Fibroblast of mammary gland (primary cell): ENCODE measurements around the gene SCN10A.

ENCODE experiments used
- DNase-seq: peaks from one replicate; pipeline ENCODE4 v3.0.0-alpha.2; 2010; ENCODE audit warnings: low read depth
- H3K4me3 ChIP-seq: 2 replicates; pipeline ENCODE4 v1.5.1; 2011; ENCODE audit warnings: low read depth, mild to moderate bottlenecking, low read length, moderate library complexity; ENCODE audit not compliant: control insufficient read depth
- TF ChIP-seq, protein P1 (sequence below): conservative IDR thresholded peaks from 2 replicates; pipeline ENCODE4 v1.5.1; 2011; ENCODE audit warnings: low read depth, low read length, inconsistent platforms; ENCODE audit not compliant: control insufficient read depth, insufficient read depth

SCN10A gene

DNA sequence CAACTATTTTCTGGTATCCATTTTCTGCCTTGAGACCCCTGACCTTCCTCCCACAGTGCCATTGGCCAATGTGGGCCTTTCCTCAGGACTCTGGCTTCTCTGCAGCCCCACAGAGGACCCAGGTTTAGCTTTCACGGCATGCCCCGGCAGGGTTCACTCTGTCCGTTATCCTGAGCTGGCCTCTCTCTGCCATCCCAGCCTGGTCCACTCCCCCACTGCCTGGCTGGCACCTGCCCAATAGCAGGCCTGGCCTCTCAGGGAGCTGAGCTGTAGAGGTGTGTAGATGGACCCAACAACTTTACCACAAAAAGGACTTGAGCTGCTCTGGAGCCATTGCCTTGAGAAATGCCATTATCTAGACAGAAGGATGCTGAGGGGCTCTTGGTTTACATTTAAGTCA lies 57.5 kb downstream of the SCN10A start:
- TF ChIP-seq, protein P1, sequence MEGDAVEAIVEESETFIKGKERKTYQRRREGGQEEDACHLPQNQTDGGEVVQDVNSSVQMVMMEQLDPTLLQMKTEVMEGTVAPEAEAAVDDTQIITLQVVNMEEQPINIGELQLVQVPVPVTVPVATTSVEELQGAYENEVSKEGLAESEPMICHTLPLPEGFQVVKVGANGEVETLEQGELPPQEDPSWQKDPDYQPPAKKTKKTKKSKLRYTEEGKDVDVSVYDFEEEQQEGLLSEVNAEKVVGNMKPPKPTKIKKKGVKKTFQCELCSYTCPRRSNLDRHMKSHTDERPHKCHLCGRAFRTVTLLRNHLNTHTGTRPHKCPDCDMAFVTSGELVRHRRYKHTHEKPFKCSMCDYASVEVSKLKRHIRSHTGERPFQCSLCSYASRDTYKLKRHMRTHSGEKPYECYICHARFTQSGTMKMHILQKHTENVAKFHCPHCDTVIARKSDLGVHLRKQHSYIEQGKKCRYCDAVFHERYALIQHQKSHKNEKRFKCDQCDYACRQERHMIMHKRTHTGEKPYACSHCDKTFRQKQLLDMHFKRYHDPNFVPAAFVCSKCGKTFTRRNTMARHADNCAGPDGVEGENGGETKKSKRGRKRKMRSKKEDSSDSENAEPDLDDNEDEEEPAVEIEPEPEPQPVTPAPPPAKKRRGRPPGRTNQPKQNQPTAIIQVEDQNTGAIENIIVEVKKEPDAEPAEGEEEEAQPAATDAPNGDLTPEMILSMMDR = no peak
- no peak for DNase-seq
- H3K4me3 ChIP-seq = no peak overlapping the region

DNA sequence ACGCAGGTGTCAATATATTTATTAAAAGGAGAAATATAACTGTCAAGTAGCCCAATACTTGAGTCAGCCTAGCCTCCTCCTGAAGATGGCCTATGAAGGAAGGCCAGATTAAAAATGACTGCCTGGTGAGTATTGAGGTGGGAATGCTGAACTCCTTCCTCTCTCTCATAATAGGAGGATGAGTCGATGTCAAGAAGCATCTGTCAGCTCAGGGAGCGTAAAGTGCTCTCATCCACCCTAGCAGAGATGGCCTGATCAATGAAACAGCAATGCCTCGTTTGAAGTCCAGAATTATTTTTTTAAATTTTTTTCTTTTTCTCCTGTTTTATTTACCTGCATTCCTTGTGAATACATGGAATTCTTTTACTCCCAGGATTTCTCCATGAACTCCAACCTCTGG lies 58.3 kb downstream of the SCN10A start:
- DNase-seq = no peak
- TF ChIP-seq, protein P1 = no peak
- H3K4me3 ChIP-seq = no peak overlapping the region

DNA sequence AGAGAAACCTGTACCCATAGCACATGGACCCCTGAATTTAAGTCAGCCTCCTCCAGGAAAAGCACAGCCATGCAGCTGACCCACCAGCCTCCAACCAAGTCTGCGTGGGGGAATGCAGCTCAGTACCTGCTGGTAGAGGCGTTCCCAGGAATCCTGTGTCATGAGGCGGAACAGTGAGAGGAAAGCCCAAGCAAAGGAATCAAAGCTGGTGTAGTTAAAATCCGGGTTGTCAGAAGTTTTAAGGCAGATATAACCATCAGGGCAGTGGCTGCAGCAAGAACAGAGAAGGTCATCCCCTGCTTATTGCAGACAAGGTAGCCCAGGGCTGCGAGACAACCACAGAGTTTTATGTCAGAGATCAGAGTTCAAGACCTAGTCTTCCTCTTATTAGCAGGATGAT lies 59.1 kb downstream of the SCN10A start:
- DNase-seq = no peak
- H3K4me3 ChIP-seq = no peak overlapping the region
- TF ChIP-seq, protein P1 = no peak

DNA sequence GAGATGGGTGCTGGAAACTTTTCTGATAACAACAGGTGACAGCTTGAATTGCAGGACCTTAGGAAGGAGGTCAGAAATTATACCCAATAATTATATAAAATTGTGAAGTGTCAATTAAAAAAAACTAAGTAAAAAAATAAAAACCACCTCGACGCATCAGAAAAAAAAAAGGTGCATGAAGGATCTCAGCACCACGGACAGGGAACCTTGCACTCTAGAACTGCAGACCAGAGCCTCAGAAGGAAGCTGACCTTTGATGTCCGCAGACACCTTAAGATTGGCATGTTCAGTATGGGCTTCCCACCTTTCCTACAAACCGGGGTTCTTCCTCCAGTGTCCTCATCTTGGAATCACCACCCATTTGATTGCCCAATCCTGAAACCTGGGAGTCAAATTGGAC lies 60.9 kb downstream of the SCN10A start:
- H3K4me3 ChIP-seq = no peak overlapping the region
- peak; percentile 3 for DNase-seq
- TF ChIP-seq, protein P1 = no peak

DNA sequence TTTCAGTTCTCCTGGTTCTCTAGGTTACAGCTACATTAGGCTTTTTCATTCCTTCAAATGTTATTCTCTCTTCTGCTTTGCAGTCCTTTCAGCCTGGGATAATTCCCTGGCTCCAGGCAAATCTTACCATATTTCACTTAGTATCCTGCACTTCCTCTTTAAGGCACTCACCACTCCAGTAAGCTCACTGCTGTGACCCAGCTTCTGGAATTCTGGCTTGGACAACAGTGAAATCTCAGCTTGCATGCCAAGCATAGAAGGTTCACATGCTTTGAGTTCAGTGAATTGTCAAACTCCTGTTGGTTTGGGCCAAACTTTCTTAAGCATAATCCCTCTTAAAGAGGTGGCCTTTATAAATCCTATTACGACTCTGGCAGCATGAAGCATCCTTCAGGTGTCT lies 69.4 kb downstream of the SCN10A start:
- no peak for DNase-seq
- TF ChIP-seq, protein P1 = no peak
- no peak overlapping the region for H3K4me3 ChIP-seq

DNA sequence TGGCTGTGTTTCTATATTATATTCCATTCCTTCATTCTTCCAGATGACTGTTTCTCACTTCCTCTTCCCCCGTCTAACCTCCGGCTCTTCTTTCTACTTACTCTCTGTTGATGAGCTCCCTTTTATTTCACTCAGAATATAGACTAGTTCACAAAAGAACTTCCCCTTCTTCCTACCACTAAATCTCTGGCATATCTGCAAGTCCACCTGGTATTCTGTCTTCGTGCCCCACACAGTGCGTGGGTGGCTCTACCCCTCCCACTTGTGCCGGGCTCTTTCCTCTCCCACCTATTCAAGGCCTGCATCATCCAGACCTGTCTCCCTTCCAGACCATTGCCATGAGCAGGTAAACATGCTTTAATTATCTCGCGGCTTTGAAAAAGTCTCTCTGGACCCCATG lies 73.0 kb downstream of the SCN10A start:
- DNase-seq = no peak
- H3K4me3 ChIP-seq = no peak overlapping the region
- TF ChIP-seq, protein P1 = no peak

DNA sequence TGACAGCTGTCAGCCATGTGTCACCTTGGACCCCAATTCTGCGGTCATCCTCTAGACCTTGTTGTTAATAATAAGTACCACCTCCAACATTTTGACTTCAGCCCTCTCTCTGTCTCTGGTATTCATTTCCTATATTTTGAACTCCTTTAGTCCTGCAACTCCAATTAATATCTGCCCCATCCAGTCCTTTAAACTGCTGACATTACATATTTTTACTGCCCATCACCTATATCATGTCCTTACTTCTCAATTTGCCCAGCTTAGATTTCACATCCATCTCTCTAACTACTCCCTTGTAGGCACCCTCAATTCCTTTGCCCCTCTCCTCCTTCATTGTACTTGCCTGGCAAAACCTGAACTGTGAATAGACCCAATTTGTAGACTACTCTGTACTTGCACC lies 73.5 kb downstream of the SCN10A start:
- H3K4me3 ChIP-seq = no peak overlapping the region
- TF ChIP-seq, protein P1 = no peak
- DNase-seq = no peak
